Mammary microvascular endothelial cell (primary cell): ENCODE results near the gene HBP1. TPM values are rescaled to one million over a fixed set of nuclear protein-coding genes. Genes with fewer than 3 reads are reported as not detected.

Experiments
- total RNA-seq: library from RNA; depleted of rRNA; stranded (reverse); fragments of >200 nt; gene quantifications from 2 replicates; pipeline ENCODE4 v1.2.3, GENCODE V29; 2015

HBP1 gene
- 66.8 and 67.9 TPM in 2 replicates for total RNA-seq

GRCh38 chr7:107168233-107169119 lies at the start of gene HBP1:
TSS of gene HBP1 (plus strand) at chr7:107169003. CDS start at chr7:107179894, 10,891 bp downstream.

Other genes with a start within 250 kb of the HBP1 start
- gene PRKAR2B, start 124.3 kb upstream of the HBP1 start, total RNA-seq, result 56.7 and 58.6 TPM in 2 replicates